Fibroblast of lung (primary cell): Measurements from ENCODE around the gene CLPX. TPM values are rescaled to one million over a fixed set of nuclear protein-coding genes. Genes with fewer than 3 reads are reported as not detected.

ENCODE experiments used
- DNase-seq, 2 donors: peaks; one replicate each; pipeline versions ENCODE4 v3.0.0 to v3.0.0-alpha.2; 2010; ENCODE audit warnings: low read depth in 2 of 2
- H2AFZ ChIP-seq: 2 replicates; pipeline ENCODE4 v1.5.1; 2012; ENCODE audit warnings: low read length, control low read depth, inconsistent platforms
- H3K27ac ChIP-seq: 2 replicates; pipeline ENCODE4 v1.5.1; 2011; ENCODE audit warnings: low read length, control low read depth; ENCODE audit not compliant: insufficient read depth
- H3K27me3 ChIP-seq: 2 replicates; pipeline ENCODE4 v1.5.1; 2011; ENCODE audit warnings: mild to moderate bottlenecking, low read length; ENCODE audit not compliant: control insufficient read depth, insufficient read depth
- H3K36me3 ChIP-seq: 2 replicates; pipeline ENCODE4 v1.5.1; 2011; ENCODE audit warnings: low read length; ENCODE audit not compliant: control insufficient read depth, insufficient read depth
- H3K4me1 ChIP-seq: 2 replicates; pipeline ENCODE4 v1.5.1; 2011; ENCODE audit warnings: low read length; ENCODE audit not compliant: control insufficient read depth, insufficient read depth; ENCODE audit errors: extremely low read depth
- H3K4me2 ChIP-seq: 2 replicates; pipeline ENCODE4 v1.5.1; 2011; ENCODE audit warnings: low read length, control low read depth; ENCODE audit not compliant: insufficient read depth; ENCODE audit errors: extremely low read depth
- H3K4me3 ChIP-seq, 4 experiments: fragments of 200-600 bp in 1 of 4; sonication (generic) in 1 of 4; replicated peaks in 1 of 4; 2 replicates each; pipeline ENCODE4 v1.5.1; 2011 to 2016; ENCODE audit warnings: low read length in 4 of 4, low read depth in 3 of 4, mild to moderate bottlenecking in 3 of 4, control low read depth in 2 of 4, inconsistent platforms in 1 of 4, mixed read lengths in 1 of 4; ENCODE audit not compliant: insufficient read depth in 1 of 4; ENCODE audit errors: control extremely low read depth in 1 of 4
- H3K79me2 ChIP-seq: 2 replicates; pipeline ENCODE4 v1.5.1; 2012; ENCODE audit warnings: mild to moderate bottlenecking, low read length, inconsistent platforms; ENCODE audit not compliant: control insufficient read depth, insufficient read depth
- H3K9ac ChIP-seq: 2 replicates; pipeline ENCODE4 v1.5.1; 2011; ENCODE audit warnings: mild to moderate bottlenecking, low read length, control low read depth; ENCODE audit not compliant: insufficient read depth
- H3K9me3 ChIP-seq: 2 replicates; pipeline ENCODE4 v1.5.1; 2012; ENCODE audit warnings: low read depth, low read length; ENCODE audit not compliant: control insufficient read depth, insufficient read depth
- H4K20me1 ChIP-seq: 2 replicates; pipeline ENCODE4 v1.5.1; 2011; ENCODE audit warnings: low read length; ENCODE audit not compliant: control insufficient read depth, insufficient read depth; ENCODE audit errors: extremely low read depth
- CTCF ChIP-seq, 2 donors: IDR thresholded peaks in 1 of 2; conservative IDR thresholded peaks in 1 of 2; 1 replicate in 1 of 2; 2 replicates in 1 of 2; pipeline ENCODE4 v1.5.1; 2011 to 2012; ENCODE audit warnings: low read length in 2 of 2, control low read depth in 1 of 2, inconsistent platforms in 1 of 2, low read depth in 1 of 2, mild to moderate bottlenecking in 1 of 2
- EZH2 ChIP-seq: IDR thresholded peaks from 2 replicates; pipeline ENCODE4 v1.5.1; 2012; ENCODE audit warnings: low read length, control low read depth, mild to moderate bottlenecking; ENCODE audit errors: missing control alignments
- polyA plus RNA-seq, 2 donors: library from polyadenylated mRNA; depleted of rRNA in 1 of 2; stranded (reverse) in 1 of 2; unstranded in 1 of 2; fragments of >200 nt; gene quantifications; 2 replicates each; pipeline ENCODE4 v1.2.1, GENCODE V29; 2011 to 2012; ENCODE audit warnings: missing spikeins in 1 of 2
- total RNA-seq: library from RNA; depleted of rRNA; stranded (reverse); fragments of >200 nt; gene quantifications from 2 replicates; pipeline ENCODE4 v1.2.1, GENCODE V29; 2014

The CLPX gene
- total and polyA plus RNA-seq, 2 donors (not counting 1 experiment from before 2014, with no cell fraction given), result 36.2 to 53.4 TPM

DNA sequence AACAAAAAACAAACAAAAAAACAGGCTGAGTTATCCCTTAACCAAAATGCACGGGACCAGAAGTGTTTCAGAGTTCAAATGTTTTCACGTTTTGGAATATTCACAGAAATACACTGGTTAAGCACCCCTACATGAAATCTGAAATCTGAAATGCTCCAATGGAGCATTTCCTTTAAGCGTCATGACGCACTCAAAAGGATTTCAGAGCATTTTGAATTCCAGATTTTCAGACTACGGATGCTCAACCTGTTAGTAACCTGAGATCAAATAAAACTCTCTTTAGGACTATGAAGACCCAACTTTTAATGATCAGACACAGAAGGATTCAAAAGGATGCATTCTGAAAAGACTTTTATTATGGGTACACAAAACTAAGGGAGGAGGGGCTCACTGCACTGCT lies 9.6 kb downstream of the CLPX start:
- Histone ChIP-seq H3K9me3 (no peaks in the 10 kb centered on the region), H4K20me1 (no peaks in the 10 kb centered on the region), H3K4me1 (no peaks in the 10 kb centered on the region), H3K27me3 (no peaks in the 10 kb centered on the region), H3K4me2 (no peak overlapping the region), H3K36me3 (peaks cover 5% of the 10 kb centered on the region), H3K79me2 (peaks cover 13% of the 10 kb centered on the region), H2AFZ (no peak overlapping the region), H3K27ac (no peak overlapping the region), H3K9ac (no peak overlapping the region), H3K4me3 (no peak overlapping the region)
- TF ChIP-seq EZH2, result no peak
- no peak for TF ChIP-seq CTCF (conservative IDR thresholded peaks at IDR 0.05 in 1 of 2, IDR thresholded peaks at IDR 0.05 in 1 of 2; ENCODE audit: low read depth in 1 of 2, low read length in 2 of 2)
- no peak for DNase-seq

- no peak overlapping the region for H3K9ac ChIP-seq
- no peak for DNase-seq
- no peak overlapping the region for H3K27ac ChIP-seq
- no peak overlapping the region for H3K4me2 ChIP-seq
- no peaks in the 10 kb centered on the region for H4K20me1 ChIP-seq
- H3K9me3 ChIP-seq, result no peaks in the 10 kb centered on the region
- no peak overlapping the region for H3K4me3 ChIP-seq
- H3K36me3 ChIP-seq, result peaks cover 5% of the 10 kb centered on the region
- H2AFZ ChIP-seq, result no peak overlapping the region
- peaks cover 5% of the 10 kb centered on the region for H3K79me2 ChIP-seq
- no peaks in the 10 kb centered on the region for H3K27me3 ChIP-seq
- H3K4me1 ChIP-seq, result no peaks in the 10 kb centered on the region
- TF ChIP-seq EZH2 (no peak), CTCF (conservative IDR thresholded peaks at IDR 0.05 in 1 of 2, IDR thresholded peaks at IDR 0.05 in 1 of 2; ENCODE audit: low read depth in 1 of 2, low read length in 2 of 2) (no peak)
These were observed 10.6 kb downstream of the CLPX start for GRCh38 chr15:65174509-65174908.

- Histone ChIP-seq H3K4me1 (no peaks in the 10 kb centered on the region), H4K20me1 (no peaks in the 10 kb centered on the region), H3K4me3 (no peak overlapping the region), H2AFZ (no peak overlapping the region), H3K9ac (no peak overlapping the region), H3K27ac (no peak overlapping the region), H3K79me2 (peaks cover 3% of the 10 kb centered on the region), H3K9me3 (no peaks in the 10 kb centered on the region), H3K4me2 (no peak overlapping the region), H3K36me3 (peaks cover 4% of the 10 kb centered on the region), H3K27me3 (no peaks in the 10 kb centered on the region)
- no peak for DNase-seq
- TF ChIP-seq EZH2, result no peak
- TF ChIP-seq CTCF (conservative IDR thresholded peaks at IDR 0.05 in 1 of 2, IDR thresholded peaks at IDR 0.05 in 1 of 2; ENCODE audit: low read depth in 1 of 2, low read length in 2 of 2), result no peak
These were observed 12.6 kb downstream of the CLPX start for GRCh38 chr15:65172531-65172930.
